HepG2 (cell line): ENCODE data around the gene ZDHHC7. TPM values are rescaled to one million over a fixed set of nuclear protein-coding genes. Genes with fewer than 3 reads are reported as not detected.

ENCODE experiments used
- AGO1 ChIP-seq: fragments of 200-400 bp; formaldehyde crosslinking; IDR thresholded peaks from 2 replicates; pipeline ENCODE4 v1.6.1; 2017; ENCODE audit warnings: mild to moderate bottlenecking, low read depth, low read length, moderate library complexity; ENCODE audit not compliant: poor library complexity, severe bottlenecking
- FOXC1 ChIP-seq: sonication (generic); formaldehyde crosslinking; IDR thresholded peaks from 2 replicates; pipeline ENCODE4 v1.8.0; 2022; ENCODE audit warnings: mild to moderate bottlenecking, missing genetic modification reagents, borderline replicate concordance
- HMGXB3 ChIP-seq: sonication (generic); formaldehyde crosslinking; IDR thresholded peaks from 2 replicates; pipeline ENCODE4 v1.4.0; 2020; ENCODE audit warnings: missing genetic modification reagents, borderline replicate concordance
- KAT8 ChIP-seq: IDR thresholded peaks from 2 replicates; pipeline ENCODE4 v1.6.1; 2016; ENCODE audit warnings: missing genetic modification reagents, missing compliant biosample characterization
- NCOR1 ChIP-seq: fragments of 200-600 bp; sonication (generic); IDR thresholded peaks from 2 replicates; pipeline ENCODE4 v1.7.0; 2017; ENCODE audit warnings: antibody characterized with exemption, low read length, borderline replicate concordance
- SMAD9 ChIP-seq: sonication (generic); formaldehyde crosslinking; IDR thresholded peaks from 2 replicates; pipeline ENCODE4 v1.5.1; 2020; ENCODE audit warnings: mild to moderate bottlenecking, missing genetic modification reagents
- ZBTB46 ChIP-seq: sonication (generic); formaldehyde crosslinking; IDR thresholded peaks from 2 replicates; pipeline ENCODE4 v1.4.0; 2020; ENCODE audit warnings: mild to moderate bottlenecking, missing genetic modification reagents, borderline replicate concordance
- ZIK1 ChIP-seq: sonication (generic); formaldehyde crosslinking; IDR thresholded peaks from 2 replicates; pipeline ENCODE4 v1.5.0; 2020; ENCODE audit warnings: mild to moderate bottlenecking, low read depth, missing genetic modification reagents, borderline replicate concordance
- ZNF101 ChIP-seq: sonication (generic); formaldehyde crosslinking; IDR thresholded peaks from 2 replicates; pipeline ENCODE4 v1.4.0; 2020; ENCODE audit warnings: mild to moderate bottlenecking, low read depth, missing genetic modification reagents, borderline replicate concordance
- ZNF33A ChIP-seq: sonication (generic); formaldehyde crosslinking; IDR thresholded peaks from 2 replicates; pipeline ENCODE4 v1.5.1; 2020; ENCODE audit warnings: missing genetic modification reagents, mild to moderate bottlenecking, moderate library complexity, borderline replicate concordance
- ZNF441 ChIP-seq: sonication (generic); formaldehyde crosslinking; IDR thresholded peaks from 2 replicates; pipeline ENCODE4 v1.7.0; 2021; ENCODE audit warnings: missing genetic modification reagents, borderline replicate concordance
- ZNF777 ChIP-seq: sonication (generic); formaldehyde crosslinking; IDR thresholded peaks from 2 replicates; pipeline ENCODE4 v1.4.0; 2020; ENCODE audit warnings: missing genetic modification reagents
- polyA plus RNA-seq, 8 experiments: library from polyadenylated mRNA; depleted of rRNA in 3 of 8; stranded (reverse) in 7 of 8; unstranded in 1 of 8; fragments of >200 nt; fragmentation: Illumina TruSeq in 4 of 8; extraction: Trizol in 4 of 8; gene quantifications; 2 replicates each; pipeline versions ENCODE4 v1.2.1 to v1.2.3, GENCODE V29; 2011 to 2016; ENCODE audit warnings: low read depth in 4 of 8, missing spikeins in 1 of 8, mixed read lengths in 1 of 8; ENCODE audit not compliant: insufficient read depth in 1 of 8
- total RNA-seq, 5 experiments: library from RNA; depleted of rRNA; stranded (reverse); fragments of >200 nt; fragmentation: Illumina TruSeq; extraction: Trizol; gene quantifications; 2 replicates each; pipeline ENCODE4 v1.2.3, GENCODE V29; 2016; ENCODE audit warnings: low read depth in 1 of 5
- TF ChIP-seq, protein P1 (sequence below): sonication (generic); formaldehyde crosslinking; IDR thresholded peaks from 2 replicates; pipeline ENCODE4 v1.9.0; 2022; ENCODE audit warnings: missing genetic modification reagents, mild to moderate bottlenecking, borderline replicate concordance

Gene ZDHHC7
- total and polyA plus RNA-seq, 2 of the 13 experiments (the other 11 are each of a cell fraction or from before 2014, with no cell fraction given): 46.8 to 67.6 TPM

DNA sequence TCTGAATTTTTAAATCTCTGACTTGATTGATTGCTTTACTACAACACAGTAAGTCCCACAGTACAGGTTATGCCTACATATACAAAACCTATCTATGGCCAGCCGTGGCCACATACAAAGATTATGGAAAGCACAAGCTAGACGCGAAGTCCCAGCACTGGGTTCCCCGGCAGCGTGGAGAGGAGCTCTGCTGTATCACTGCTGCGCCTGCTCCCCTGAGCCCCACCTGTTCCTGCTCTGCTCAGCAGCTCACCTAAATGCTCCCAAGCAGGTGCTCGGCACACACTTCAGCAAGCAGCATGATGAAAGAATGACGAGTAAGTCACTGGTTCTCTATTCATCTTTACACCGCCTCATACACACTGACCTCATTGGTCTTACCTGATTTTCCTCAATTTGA, 20.6 kb downstream of the ZDHHC7 start (continued):
- TF ChIP-seq ZNF33A (CRISPR knock-in tag) (no peak), ZNF441 (CRISPR knock-in tag) (no peak), ZBTB46 (no peak), ZIK1 (CRISPR knock-in tag) (no peak), KAT8 (no peak), ZNF101 (CRISPR knock-in tag) (no peak), AGO1 (no peak), HMGXB3 (no peak), ZNF777 (CRISPR knock-in tag) (no peak), NCOR1 (no peak), SMAD9 (CRISPR knock-in tag) (no peak), FOXC1 (no peak)
- TF ChIP-seq, protein P1, sequence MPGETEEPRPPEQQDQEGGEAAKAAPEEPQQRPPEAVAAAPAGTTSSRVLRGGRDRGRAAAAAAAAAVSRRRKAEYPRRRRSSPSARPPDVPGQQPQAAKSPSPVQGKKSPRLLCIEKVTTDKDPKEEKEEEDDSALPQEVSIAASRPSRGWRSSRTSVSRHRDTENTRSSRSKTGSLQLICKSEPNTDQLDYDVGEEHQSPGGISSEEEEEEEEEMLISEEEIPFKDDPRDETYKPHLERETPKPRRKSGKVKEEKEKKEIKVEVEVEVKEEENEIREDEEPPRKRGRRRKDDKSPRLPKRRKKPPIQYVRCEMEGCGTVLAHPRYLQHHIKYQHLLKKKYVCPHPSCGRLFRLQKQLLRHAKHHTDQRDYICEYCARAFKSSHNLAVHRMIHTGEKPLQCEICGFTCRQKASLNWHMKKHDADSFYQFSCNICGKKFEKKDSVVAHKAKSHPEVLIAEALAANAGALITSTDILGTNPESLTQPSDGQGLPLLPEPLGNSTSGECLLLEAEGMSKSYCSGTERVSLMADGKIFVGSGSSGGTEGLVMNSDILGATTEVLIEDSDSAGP: no peak
